Endothelial cell (in vitro differentiated cells): Measurements from ENCODE around the gene IQCE. TPM values are rescaled to one million over a fixed set of nuclear protein-coding genes. Genes with fewer than 3 reads are reported as not detected.

Source experiments
- DNase-seq: peaks from one replicate; pipeline ENCODE4 v3.0.0; 2021; ENCODE audit warnings: low spot score
- H3K27ac Mint-ChIP-seq: one replicate; pipeline ENCODE4 v1.8.0; 2021; ENCODE audit warnings: mixed read lengths, inconsistent platforms; ENCODE audit not compliant: unreplicated experiment
- H3K27me3 Mint-ChIP-seq: one replicate; pipeline ENCODE4 v1.8.0; 2021; ENCODE audit warnings: mild to moderate bottlenecking, moderate library complexity, mixed read lengths, inconsistent platforms; ENCODE audit not compliant: unreplicated experiment
- H3K36me3 Mint-ChIP-seq: one replicate; pipeline ENCODE4 v1.8.0; 2021; ENCODE audit warnings: mild to moderate bottlenecking, low read depth, mixed read lengths, inconsistent platforms; ENCODE audit not compliant: unreplicated experiment
- H3K4me1 Mint-ChIP-seq: one replicate; pipeline ENCODE4 v1.8.0; 2021; ENCODE audit warnings: mild to moderate bottlenecking, mixed read lengths, inconsistent platforms; ENCODE audit not compliant: unreplicated experiment
- H3K4me3 Mint-ChIP-seq: one replicate; pipeline ENCODE4 v1.8.0; 2021; ENCODE audit warnings: mild to moderate bottlenecking, mixed read lengths, inconsistent platforms; ENCODE audit not compliant: unreplicated experiment
- H3K9me3 Mint-ChIP-seq: one replicate; pipeline ENCODE4 v1.8.0; 2021; ENCODE audit warnings: mixed read lengths, inconsistent platforms; ENCODE audit not compliant: unreplicated experiment
- total RNA-seq: library from RNA; stranded (reverse); fragmentation: NEBNext Ultra II Directional; extraction: Animal tissue kit (Norgen Biotek cat#: 25700); gene quantifications from one replicate; pipeline ENCODE4 v1.2.1, GENCODE V29; 2021; ENCODE audit not compliant: unreplicated experiment
- TF ChIP-seq, protein P1 (sequence below): fragments of 200-600 bp; sonication (generic); IDR thresholded peaks from one replicate; pipeline ENCODE4 v1.5.0; 2021; ENCODE audit warnings: antibody characterized with exemption; ENCODE audit not compliant: unreplicated experiment

IQCE gene
- total RNA-seq, 1 donor from 2014 or later: 9.6 TPM

DNA sequence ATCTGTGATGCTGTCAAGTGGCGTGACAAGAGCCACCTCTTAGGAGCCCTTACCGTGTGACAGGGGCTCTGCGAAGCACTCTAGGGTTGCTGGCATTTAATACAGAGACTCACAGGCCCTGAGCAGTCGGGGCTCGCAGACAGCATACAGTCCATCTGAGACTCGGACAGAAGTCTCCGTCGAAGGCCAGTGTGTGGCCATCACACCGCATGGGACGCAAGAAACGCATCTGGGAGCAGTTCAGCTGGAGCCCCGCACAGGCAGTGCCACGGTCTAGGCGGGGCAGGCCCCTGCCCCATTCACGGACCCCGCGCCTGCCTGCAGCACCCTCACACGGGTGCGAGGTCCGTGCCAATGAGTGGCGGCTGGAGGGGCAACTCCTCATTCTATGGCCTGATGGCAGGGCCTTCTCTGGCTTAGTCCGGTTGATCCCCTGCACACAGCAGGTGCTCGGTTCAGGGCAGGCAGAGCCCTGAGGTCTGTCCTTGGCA lies 33.6 kb downstream of the IQCE start:
- Mint-ChIP-seq H3K27ac (no peak overlapping the region), H3K9me3 (no peaks in the 10 kb centered on the region)

DNA sequence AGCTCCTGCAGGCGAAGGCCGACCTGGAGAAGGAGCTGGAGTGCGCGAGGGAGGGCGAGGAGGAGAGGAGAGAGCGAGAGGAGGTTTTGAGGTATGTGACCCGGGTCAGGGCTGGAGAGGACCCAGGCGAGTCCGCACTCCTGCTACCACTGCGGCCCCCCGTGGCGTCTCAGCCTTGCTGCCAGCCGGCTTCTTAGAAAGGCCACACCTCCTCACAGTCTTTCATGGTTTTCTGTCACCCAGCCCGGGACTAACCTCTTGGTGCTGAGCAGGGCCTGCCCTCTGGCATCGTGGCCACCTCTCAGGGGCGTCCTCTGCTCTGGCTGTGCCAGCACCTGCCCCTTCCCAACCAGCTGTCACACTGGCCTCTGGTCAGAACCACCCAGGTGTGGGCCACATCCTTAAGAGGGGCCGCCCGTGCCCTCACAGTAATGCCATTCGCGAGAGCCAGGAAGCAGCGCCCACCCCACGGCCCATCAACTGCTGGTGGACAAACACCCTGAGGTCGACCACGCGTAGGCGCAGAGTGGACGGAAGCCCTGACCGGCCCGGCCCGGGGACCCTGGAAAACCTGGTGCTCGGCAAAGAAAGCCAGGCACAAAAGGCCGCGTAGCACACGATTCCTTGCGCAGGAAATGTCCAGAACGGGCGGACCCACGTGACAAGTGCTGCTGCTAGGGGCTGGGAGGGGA lies 34.4 kb downstream of the IQCE start:
- H3K4me1 Mint-ChIP-seq: peaks cover 5% of the 10 kb centered on the region
- no peak overlapping the region for H3K27ac Mint-ChIP-seq
- TF ChIP-seq, protein P1, sequence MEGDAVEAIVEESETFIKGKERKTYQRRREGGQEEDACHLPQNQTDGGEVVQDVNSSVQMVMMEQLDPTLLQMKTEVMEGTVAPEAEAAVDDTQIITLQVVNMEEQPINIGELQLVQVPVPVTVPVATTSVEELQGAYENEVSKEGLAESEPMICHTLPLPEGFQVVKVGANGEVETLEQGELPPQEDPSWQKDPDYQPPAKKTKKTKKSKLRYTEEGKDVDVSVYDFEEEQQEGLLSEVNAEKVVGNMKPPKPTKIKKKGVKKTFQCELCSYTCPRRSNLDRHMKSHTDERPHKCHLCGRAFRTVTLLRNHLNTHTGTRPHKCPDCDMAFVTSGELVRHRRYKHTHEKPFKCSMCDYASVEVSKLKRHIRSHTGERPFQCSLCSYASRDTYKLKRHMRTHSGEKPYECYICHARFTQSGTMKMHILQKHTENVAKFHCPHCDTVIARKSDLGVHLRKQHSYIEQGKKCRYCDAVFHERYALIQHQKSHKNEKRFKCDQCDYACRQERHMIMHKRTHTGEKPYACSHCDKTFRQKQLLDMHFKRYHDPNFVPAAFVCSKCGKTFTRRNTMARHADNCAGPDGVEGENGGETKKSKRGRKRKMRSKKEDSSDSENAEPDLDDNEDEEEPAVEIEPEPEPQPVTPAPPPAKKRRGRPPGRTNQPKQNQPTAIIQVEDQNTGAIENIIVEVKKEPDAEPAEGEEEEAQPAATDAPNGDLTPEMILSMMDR: no peak
- no peaks in the 10 kb centered on the region for H3K27me3 Mint-ChIP-seq
- no peak for DNase-seq
- no peak overlapping the region for H3K4me3 Mint-ChIP-seq
- peaks cover 14% of the 10 kb centered on the region for H3K36me3 Mint-ChIP-seq
- H3K9me3 Mint-ChIP-seq: no peaks in the 10 kb centered on the region

More for the DNA sequence above, 33.6 kb downstream of the IQCE start:
- H3K36me3 Mint-ChIP-seq: peaks cover 14% of the 10 kb centered on the region
- DNase-seq: no peak
- no peaks in the 10 kb centered on the region for H3K27me3 Mint-ChIP-seq
- H3K4me1 Mint-ChIP-seq: no peaks in the 10 kb centered on the region
- TF ChIP-seq, protein P1: no peak
- H3K4me3 Mint-ChIP-seq: no peak overlapping the region

DNA sequence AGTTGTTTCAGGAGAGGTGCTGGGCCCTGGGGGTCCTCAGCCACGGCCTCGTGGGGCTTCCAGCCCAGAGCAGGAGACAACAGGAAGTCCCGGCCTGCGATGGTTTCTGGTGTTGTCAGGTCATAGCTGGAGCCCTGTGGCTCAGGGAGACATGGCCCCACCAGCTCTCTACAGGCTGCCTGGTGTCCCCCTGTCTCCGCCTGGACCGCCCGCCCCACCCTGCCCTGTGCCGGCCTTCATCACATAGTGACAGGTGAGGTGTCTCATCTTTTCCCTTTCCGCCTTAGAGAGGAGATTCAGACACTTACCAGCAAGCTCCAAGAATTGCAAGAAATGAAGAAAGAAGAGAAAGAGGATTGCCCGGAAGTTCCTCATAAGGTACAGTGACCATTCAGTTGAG lies 35.8 kb downstream of the IQCE start:
- TF ChIP-seq, protein P1: no peak
- Mint-ChIP-seq H3K27ac (no peak overlapping the region), H3K27me3 (peaks cover 3% of the 10 kb centered on the region), H3K36me3 (peaks cover 18% of the 10 kb centered on the region), H3K4me1 (peaks cover 12% of the 10 kb centered on the region), H3K4me3 (no peak overlapping the region), H3K9me3 (no peaks in the 10 kb centered on the region)
- no peak for DNase-seq

DNA sequence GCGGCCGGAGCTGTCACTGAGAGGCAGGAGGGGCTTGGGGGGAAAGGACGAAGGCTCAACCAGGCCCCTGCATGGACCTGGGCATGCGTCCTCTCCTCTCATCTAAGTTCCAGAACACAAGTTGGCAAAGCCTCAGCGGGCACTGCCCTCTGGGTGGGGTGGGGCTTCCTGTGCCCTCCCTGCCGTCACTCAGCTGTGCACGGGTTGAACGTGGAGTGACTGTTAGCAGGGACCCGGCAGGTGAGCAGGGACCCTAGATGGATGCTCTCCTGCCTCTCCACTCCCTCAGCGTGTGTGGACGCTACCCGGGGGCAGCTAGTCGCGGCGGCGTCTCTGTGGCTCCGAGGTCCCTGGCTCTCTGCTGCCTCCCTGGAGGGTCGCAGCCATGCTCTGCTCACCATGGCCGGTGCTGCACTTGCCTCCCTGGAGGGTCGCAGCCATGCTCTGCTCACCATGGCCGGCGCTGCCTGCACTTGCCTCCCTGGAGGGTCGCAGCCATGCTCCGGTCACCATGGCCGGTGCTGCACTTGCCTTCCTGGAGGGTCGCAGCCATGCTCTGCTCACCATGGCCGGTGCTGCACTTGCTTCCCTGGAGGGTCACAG lies 36.6 kb downstream of the IQCE start:
- Mint-ChIP-seq H3K4me3 (no peak overlapping the region), H3K4me1 (peaks cover 15% of the 10 kb centered on the region), H3K36me3 (peaks cover 18% of the 10 kb centered on the region), H3K27me3 (peaks cover 3% of the 10 kb centered on the region), H3K27ac (no peak overlapping the region), H3K9me3 (no peaks in the 10 kb centered on the region)
- TF ChIP-seq, protein P1: no peak
- DNase-seq: no peak
